ENCODE data around the gene ZNF91.

DNA sequence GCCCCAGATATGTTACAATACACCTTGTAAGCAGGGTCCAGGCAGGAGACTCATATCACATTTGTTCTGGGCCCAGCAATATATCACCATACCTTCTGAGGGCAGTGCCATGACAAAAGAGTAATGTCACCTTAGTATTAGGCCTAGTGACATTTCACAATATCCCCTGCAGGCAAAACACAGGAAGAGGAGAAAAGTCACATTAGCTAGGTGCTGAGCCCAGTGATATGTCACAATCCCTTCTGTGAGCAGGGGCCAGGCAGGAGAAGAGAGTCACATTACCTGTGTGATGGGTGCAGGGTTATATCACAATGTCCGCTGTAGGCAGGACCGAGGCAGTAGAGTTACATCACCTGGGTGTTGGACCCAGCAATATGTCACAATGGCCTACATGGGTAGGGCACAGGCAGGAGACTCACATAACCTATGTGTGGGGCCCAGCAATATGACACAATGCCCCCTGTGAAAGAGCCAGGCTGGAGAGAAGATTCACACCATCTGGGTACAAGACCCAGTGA, 12.4 kb upstream of the ZNF91 start:
- no peak for TF ChIP-seq CTCF (IDR thresholded peaks at IDR 0.05; ENCODE audit: low read length)
- TF ChIP-seq EZH2phosphoT487 (IDR thresholded peaks at IDR 0.05; ENCODE audit: low read length), result no peak

All from MM.1S (cell line).